Naive thymus-derived CD4-positive, alpha-beta T cell (primary cell): ENCODE results near the gene RNF144A. TPM values are rescaled to one million over a fixed set of nuclear protein-coding genes. Genes with fewer than 3 reads are reported as not detected.

Source experiments
- ATAC-seq: fragments of 150-1000 bp; cut with Tn5 transposase; 2 replicates; pipeline ENCODE4 v1.10.0; 2021; ENCODE audit warnings: mild to moderate bottlenecking, moderate library complexity
- CTCF ChIA-PET: fragments of 350-600 bp; sonication (Branson Sonifier 250); formaldehyde crosslinking; loops from one replicate; lab custom pipeline; 2021; ENCODE audit warnings: antibody characterized with exemption; lab: Charles Lee
- POLR2A ChIA-PET: fragments of 350-600 bp; sonication (Branson Sonifier 250); formaldehyde crosslinking; loops from one replicate; lab custom pipeline; 2021; ENCODE audit warnings: antibody characterized with exemption, inconsistent platforms; lab: Charles Lee
- DNase-seq, 9 donors: peaks; one replicate each; pipeline versions ENCODE4 v3.0.0 to v3.0.0-alpha.2; 2020 to 2022; ENCODE audit warnings: mixed read lengths in 1 of 9
- H3K27ac ChIP-seq: one replicate; pipeline ENCODE4 v1.7.0; 2013; ENCODE audit warnings: mild to moderate bottlenecking, low read depth, low read length, moderate library complexity
- H3K27me3 ChIP-seq, 2 donors: one replicate each; pipeline ENCODE4 v1.7.0; 2013; ENCODE audit warnings: low read length in 2 of 2, mild to moderate bottlenecking in 2 of 2, moderate library complexity in 2 of 2; ENCODE audit not compliant: control insufficient read depth in 2 of 2, insufficient read depth in 2 of 2
- H3K36me3 ChIP-seq, 3 experiments: 1 replicate in 2 of 3; 2 replicates in 1 of 3; pipeline ENCODE4 v1.7.0; 2013; ENCODE audit warnings: low read length in 3 of 3, mild to moderate bottlenecking in 3 of 3, moderate library complexity in 1 of 3; ENCODE audit not compliant: insufficient read depth in 3 of 3, control insufficient read depth in 2 of 3
- H3K4me1 ChIP-seq, 2 donors: one replicate each; pipeline ENCODE4 v1.7.0; 2013; ENCODE audit warnings: low read length in 2 of 2, mild to moderate bottlenecking in 2 of 2, moderate library complexity in 1 of 2; ENCODE audit not compliant: control insufficient read depth in 2 of 2, insufficient read depth in 2 of 2
- H3K4me3 ChIP-seq: 2 replicates; pipeline ENCODE4 v1.7.0; 2013; ENCODE audit warnings: mild to moderate bottlenecking, low read length
- H3K9me3 ChIP-seq, 3 experiments: 1 replicate in 2 of 3; 2 replicates in 1 of 3; pipeline ENCODE4 v1.7.0; 2013; ENCODE audit warnings: low read length in 3 of 3; ENCODE audit not compliant: control insufficient read depth in 2 of 3
- H3K27ac Mint-ChIP-seq, 9 donors: one replicate each; pipeline ENCODE4 v1.8.0; 2020 to 2022; ENCODE audit warnings: mixed read lengths in 9 of 9, mild to moderate bottlenecking in 8 of 9, moderate library complexity in 5 of 9, inconsistent platforms in 2 of 9
- H3K27me3 Mint-ChIP-seq, 5 donors: one replicate each; pipeline ENCODE4 v1.8.0; 2021 to 2022; ENCODE audit warnings: mixed read lengths in 5 of 5, mild to moderate bottlenecking in 1 of 5
- H3K36me3 Mint-ChIP-seq, 5 donors: one replicate each; pipeline ENCODE4 v1.8.0; 2020 to 2022; ENCODE audit warnings: mixed read lengths in 5 of 5, mild to moderate bottlenecking in 3 of 5, inconsistent platforms in 1 of 5
- H3K4me1 Mint-ChIP-seq, 7 donors: one replicate each; pipeline ENCODE4 v1.8.0; 2020 to 2022; ENCODE audit warnings: mixed read lengths in 7 of 7, mild to moderate bottlenecking in 3 of 7, inconsistent platforms in 1 of 7
- H3K4me3 Mint-ChIP-seq, 10 donors: one replicate each; pipeline ENCODE4 v1.8.0; 2020 to 2022; ENCODE audit warnings: mild to moderate bottlenecking in 10 of 10, mixed read lengths in 10 of 10, moderate library complexity in 6 of 10, inconsistent platforms in 2 of 10
- H3K9me3 Mint-ChIP-seq, 11 donors: one replicate each; pipeline ENCODE4 v1.8.0; 2020 to 2022; ENCODE audit warnings: mixed read lengths in 11 of 11, mild to moderate bottlenecking in 4 of 11, inconsistent platforms in 1 of 11, moderate library complexity in 1 of 11
- intact Hi-C, 2 donors: fragments of 100-400 bp; cut with micrococcal nuclease; formaldehyde crosslinking; loops; one replicate each; pipeline ENCODE4 v1.15.1; 2023
- polyA plus RNA-seq, 2 donors: library from polyadenylated mRNA; unstranded; fragments of 300-500 nt; fragmentation: Illumina TruSeq; gene quantifications; one replicate each; pipeline ENCODE4 v1.2.3, GENCODE V29; 2021
- total RNA-seq, 6 experiments: library from RNA in 5 of 6; stranded (reverse) in 5 of 6; gene quantifications; 1 replicate in 5 of 6; 2 replicates in 1 of 6; pipeline ENCODE4 v1.2.3 and lab custom pipeline; 2021 to 2026

Gene RNF144A
- total and polyA plus RNA-seq, 7 experiments from 2014 or later: 21.2 to 74.4 (median 56.3) TPM

DNA sequence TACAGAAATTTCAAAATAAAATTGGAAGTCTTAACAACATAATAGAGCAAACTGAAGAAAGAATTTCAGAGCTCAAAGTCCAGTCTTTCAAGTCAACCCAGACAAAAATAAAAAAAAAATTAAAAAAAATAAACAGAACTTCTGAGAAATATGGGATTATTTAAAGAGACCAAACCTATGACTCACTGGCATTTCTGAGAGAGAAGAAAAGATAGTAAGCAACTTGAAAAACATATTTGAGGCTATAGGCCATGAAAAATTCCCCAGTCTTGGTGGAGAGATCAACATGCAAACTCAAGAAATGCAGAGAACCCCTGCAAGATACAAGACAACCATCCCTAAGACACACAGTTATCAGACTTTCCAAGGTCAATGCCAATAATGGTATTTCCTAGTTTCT lies 167.4 kb downstream of the RNF144A start:
- Histone ChIP-seq H3K4me3 (no peak overlapping the region), H3K27me3 (peaks cover 0 to 3% of the 10 kb centered on the region in 2 donors), H3K9me3 (peaks cover 0 to 8% (median 0%) of the 10 kb centered on the region in 3 experiments), H3K4me1 (no peaks in the 10 kb centered on the region), H3K27ac (no peak overlapping the region), H3K36me3 (no peaks in the 10 kb centered on the region)
- peaks cover 9 to 47% (median 33%) of the 10 kb centered on the region in 5 donors for H3K36me3 Mint-ChIP-seq
- no peak overlapping the region for H3K4me3 Mint-ChIP-seq
- H3K27ac Mint-ChIP-seq: no peak overlapping the region
- ChIA-PET POLR2A (no interaction called here), CTCF (no interaction called here)
- no peak for ATAC-seq
- peaks cover 4 to 35% (median 11%) of the 10 kb centered on the region in 11 donors for H3K9me3 Mint-ChIP-seq
- DNase-seq: no peak
- H3K4me1 Mint-ChIP-seq: no peaks in the 10 kb centered on the region
- intact Hi-C loops: loop anchor here in 1 of 2 donors (1.0 kb wide), 3 partner anchors 46 to 258 kb away; no protein-coding TSS in a partner anchor
- peaks cover 0 to 8% (median 0%) of the 10 kb centered on the region in 5 donors for H3K27me3 Mint-ChIP-seq

DNA sequence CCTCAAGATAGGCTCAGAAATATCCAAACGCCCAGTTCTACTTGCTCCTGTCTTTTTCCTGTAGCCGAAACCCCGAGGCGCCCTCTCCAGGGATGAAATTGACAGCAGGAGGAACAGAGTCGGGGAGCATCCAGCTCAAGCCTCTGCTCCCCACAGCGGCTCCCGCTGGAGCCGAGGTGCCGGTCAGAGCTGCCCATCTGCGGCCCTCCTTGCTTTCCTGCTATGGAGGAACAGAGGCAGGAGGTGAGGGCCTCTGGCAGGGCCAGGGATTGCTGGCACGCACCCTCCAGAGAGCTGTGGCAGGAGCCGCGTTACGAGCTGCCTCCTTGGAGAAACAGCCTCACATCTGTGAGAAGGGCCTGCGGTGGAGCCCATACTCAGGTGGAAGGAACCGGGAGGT lies 172.1 kb downstream of the RNF144A start:
- no peaks in the 10 kb centered on the region for H3K4me1 Mint-ChIP-seq
- peaks cover 0 to 15% (median 5%) of the 10 kb centered on the region in 11 donors for H3K9me3 Mint-ChIP-seq
- no peak overlapping the region for H3K4me3 ChIP-seq
- H3K27ac Mint-ChIP-seq: no peak overlapping the region
- no peaks in the 10 kb centered on the region for H3K36me3 ChIP-seq
- H3K27ac ChIP-seq: no peak overlapping the region
- CTCF ChIA-PET: no interaction called here
- no peak overlapping the region for H3K4me3 Mint-ChIP-seq
- no peak for DNase-seq
- intact Hi-C loops: no loop called here
- no peaks in the 10 kb centered on the region for H3K4me1 ChIP-seq
- peaks cover 0 to 3% of the 10 kb centered on the region in 2 donors for H3K27me3 ChIP-seq
- peaks cover 4 to 26% (median 11%) of the 10 kb centered on the region in 5 donors for H3K36me3 Mint-ChIP-seq
- no peak for ATAC-seq
- H3K27me3 Mint-ChIP-seq: peaks cover 0 to 8% (median 0%) of the 10 kb centered on the region in 5 donors
- peaks cover 0 to under 1% (median 0%) of the 10 kb centered on the region in 3 experiments for H3K9me3 ChIP-seq
- POLR2A ChIA-PET: interaction anchor here (0.7 kb wide), 1 partner anchor 1630 kb away, joined by 3 read pairs; no protein-coding TSS in a partner anchor

DNA sequence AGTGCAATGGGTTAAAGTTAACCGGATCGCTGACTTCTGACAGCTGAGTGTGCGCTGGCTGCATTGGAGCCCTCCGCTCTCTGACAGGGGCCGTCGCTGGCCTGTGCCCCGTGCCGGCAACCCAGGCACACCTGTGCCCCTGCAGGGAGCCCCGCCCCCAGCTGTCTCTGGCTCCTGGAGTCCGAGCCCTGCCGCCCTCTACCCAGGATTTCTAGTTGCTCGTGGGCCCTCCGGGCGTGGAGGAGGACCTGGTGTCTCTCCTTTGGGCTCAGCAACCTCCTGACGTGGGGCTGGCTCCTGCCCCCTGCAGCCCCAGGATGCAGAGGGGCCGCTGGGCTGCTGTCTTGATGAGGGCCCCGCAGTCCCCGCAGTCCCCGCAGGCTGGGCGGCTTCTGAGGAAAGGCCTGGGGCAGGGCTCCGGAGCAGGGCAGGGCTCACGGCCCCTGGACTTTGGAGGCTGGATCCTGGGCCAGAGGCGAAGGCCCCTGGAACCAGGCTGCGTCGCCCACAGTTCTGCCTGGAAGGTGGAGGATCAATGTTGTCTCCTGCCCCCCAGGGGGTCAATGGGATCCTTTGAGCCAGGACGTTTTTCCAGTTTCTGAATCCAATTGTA lies 172.8 kb downstream of the RNF144A start:
- ChIA-PET POLR2A (no interaction called here), CTCF (no interaction called here)
- Histone ChIP-seq H3K9me3 (no peaks in the 10 kb centered on the region), H3K4me1 (no peaks in the 10 kb centered on the region), H3K27ac (no peak overlapping the region), H3K4me3 (no peak overlapping the region), H3K36me3 (no peaks in the 10 kb centered on the region), H3K27me3 (peaks cover 0 to 3% of the 10 kb centered on the region in 2 donors)
- peaks cover 0 to 8% (median 0%) of the 10 kb centered on the region in 5 donors for H3K27me3 Mint-ChIP-seq
- ATAC-seq: no peak
- H3K4me3 Mint-ChIP-seq: no peak overlapping the region
- DNase-seq: no peak
- H3K36me3 Mint-ChIP-seq: peaks cover 3 to 25% (median 10%) of the 10 kb centered on the region in 5 donors
- H3K9me3 Mint-ChIP-seq: peaks cover 0 to 8% (median 2%) of the 10 kb centered on the region in 11 donors
- H3K4me1 Mint-ChIP-seq: no peaks in the 10 kb centered on the region
- H3K27ac Mint-ChIP-seq: no peak overlapping the region
- intact Hi-C loops: no loop called here

DNA sequence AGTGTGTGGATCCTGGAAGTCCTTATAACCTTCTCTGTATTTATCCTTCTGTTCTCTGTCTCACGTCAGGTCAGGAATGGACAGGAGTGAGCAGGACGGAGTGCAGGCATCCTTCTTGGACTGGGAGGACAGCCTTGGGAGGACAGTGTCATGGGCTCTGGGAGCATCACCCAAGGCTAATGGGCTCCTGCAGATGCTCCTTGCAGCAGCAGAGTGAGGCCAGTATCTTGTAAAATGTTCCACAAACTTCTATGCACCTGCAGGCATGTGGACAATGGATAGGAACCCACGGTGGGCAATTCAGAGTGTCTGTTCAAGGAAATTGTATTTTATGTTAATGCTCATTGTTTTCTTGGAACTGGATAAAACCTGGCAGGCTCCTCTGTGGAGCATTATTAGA lies 176.2 kb downstream of the RNF144A start:
- H3K9me3 Mint-ChIP-seq: no peaks in the 10 kb centered on the region
- H3K27ac Mint-ChIP-seq: peak overlapping the region in 3 of 9 donors; percentile 28 to 30 (median 28)
- intact Hi-C loops: no loop called here
- no peak overlapping the region for H3K4me3 ChIP-seq
- H3K27me3 Mint-ChIP-seq: no peaks in the 10 kb centered on the region
- no peak overlapping the region for H3K27ac ChIP-seq
- peaks cover 0 to 11% (median 2%) of the 10 kb centered on the region in 5 donors for H3K36me3 Mint-ChIP-seq
- no peaks in the 10 kb centered on the region for H3K27me3 ChIP-seq
- peaks cover 6 to 8% (median 8%) of the 10 kb centered on the region in 7 donors for H3K4me1 Mint-ChIP-seq
- no peaks in the 10 kb centered on the region for H3K9me3 ChIP-seq
- DNase-seq (no peak), ATAC-seq (no peak)
- H3K36me3 ChIP-seq: no peaks in the 10 kb centered on the region
- CTCF ChIA-PET: no interaction called here
- H3K4me3 Mint-ChIP-seq: no peak overlapping the region
- H3K4me1 ChIP-seq: peaks cover 0 to 7% of the 10 kb centered on the region in 2 donors
- POLR2A ChIA-PET: no interaction called here

Other genes starting within 250 kb of the RNF144A start
- gene CMPK2, start 51.5 kb upstream of the RNF144A start, total RNA-seq: 10 to 100 TPM in 1 of 5 experiments, 1 to 10 TPM in 4; 4.0 to 63.0 (median 6.6) TPM
- 1 to 10 TPM; 5.0 to 8.7 TPM for gene CMPK2, start 51.5 kb upstream of the RNF144A start, polyA plus RNA-seq
- 10 to 100 TPM in 1 of 5 experiments, 1 to 10 TPM in 4; 5.0 to 72.6 (median 5.6) TPM for gene RSAD2, start 39.6 kb upstream of the RNF144A start, total RNA-seq
- 10 to 100 TPM in 1 of 2 donors, 1 to 10 TPM in 1; 8.2 to 15.0 TPM for gene RSAD2, start 39.6 kb upstream of the RNF144A start, polyA plus RNA-seq